IMR-90 (cell line): Measurements from ENCODE around the gene IL23R. TPM values are rescaled to one million over a fixed set of nuclear protein-coding genes. Genes with fewer than 3 reads are reported as not detected.

Source experiments
- ATAC-seq: fragments of 200-7000 bp; cut with Tn5 transposase; 2 replicates; pipeline ENCODE4 v1.9.1; 2020; ENCODE audit warnings: low read depth, mild to moderate bottlenecking, moderate library complexity
- BruUV-seq: library from RNA; stranded (reverse); fragments of 400-500 nt; replicated peaks from 2 replicates; lab custom pipeline; 2021; lab: Mats Ljungman, UMichigan
- CTCF ChIA-PET: fragments of 300-600 bp; formaldehyde crosslinking; extraction: SDS; loops from one replicate; lab custom pipeline; 2021; ENCODE audit warnings: antibody characterized with exemption; lab: Yijun Ruan, JAX
- POLR2A ChIA-PET: fragments of 300-600 bp; sonication (Branson Sonifier 250); formaldehyde crosslinking; loops from one replicate; lab custom pipeline; 2022; ENCODE audit warnings: antibody characterized with exemption; ENCODE audit not compliant: unreplicated experiment; lab: Charles Lee
- DNase-seq: peaks from one replicate; pipeline ENCODE4 v3.0.0; 2013
- H2AFZ ChIP-seq: replicated peaks from 2 replicates; pipeline ENCODE3; 2013; ENCODE audit warnings: low read length, mild to moderate bottlenecking; ENCODE audit not compliant: poor library complexity
- H2AK5ac ChIP-seq: 2 replicates; pipeline ENCODE4 v1.6.1; 2013; ENCODE audit warnings: low read depth, low read length, inconsistent platforms
- H2AK9ac ChIP-seq: replicated peaks from 2 replicates; pipeline ENCODE3; 2013; ENCODE audit warnings: mild to moderate bottlenecking, low read depth, low read length, moderate library complexity; ENCODE audit not compliant: poor library complexity
- H2BK120ac ChIP-seq: 2 replicates; pipeline ENCODE4 v1.6.1; 2013; ENCODE audit warnings: low read depth, low read length, inconsistent platforms
- H2BK15ac ChIP-seq: 3 replicates; pipeline ENCODE4 v1.6.1; 2013; ENCODE audit warnings: low read depth, low read length, inconsistent platforms
- H2BK20ac ChIP-seq: 2 replicates; pipeline ENCODE4 v1.6.1; 2013; ENCODE audit warnings: low read depth, mild to moderate bottlenecking, inconsistent platforms, low read length, moderate library complexity
- H2BK5ac ChIP-seq: 2 replicates; pipeline ENCODE4 v1.6.1; 2013; ENCODE audit warnings: mild to moderate bottlenecking, low read depth, low read length, inconsistent platforms; ENCODE audit not compliant: poor library complexity, severe bottlenecking
- H3K14ac ChIP-seq: replicated peaks from 2 replicates; pipeline ENCODE4 v1.6.1; 2013; ENCODE audit warnings: low read depth, low read length, inconsistent platforms
- H3K18ac ChIP-seq: 2 replicates; pipeline ENCODE4 v1.6.1; 2013; ENCODE audit warnings: low read depth, low read length, control low read depth
- H3K23ac ChIP-seq: 2 replicates; pipeline ENCODE4 v1.6.1; 2013; ENCODE audit warnings: low read depth, low read length, inconsistent platforms
- H3K27ac ChIP-seq: 2 replicates; pipeline ENCODE4 v1.5.1; 2013; ENCODE audit warnings: mild to moderate bottlenecking, control low read depth, low read length; ENCODE audit not compliant: insufficient read depth
- H3K27me3 ChIP-seq: 2 replicates; pipeline ENCODE4 v1.6.1; 2013; ENCODE audit warnings: low read length; ENCODE audit not compliant: control insufficient read depth, insufficient read depth
- H3K36me3 ChIP-seq: 2 replicates; pipeline ENCODE4 v1.6.1; 2013; ENCODE audit warnings: low read length, mixed read lengths; ENCODE audit not compliant: control insufficient read depth, insufficient read depth
- H3K4ac ChIP-seq: 2 replicates; pipeline ENCODE4 v1.6.1; 2013; ENCODE audit warnings: low read depth, low read length, inconsistent platforms
- H3K4me1 ChIP-seq: 2 replicates; pipeline ENCODE4 v1.6.1; 2013; ENCODE audit warnings: low read length, mixed read lengths; ENCODE audit not compliant: control insufficient read depth, insufficient read depth
- H3K4me2 ChIP-seq: 2 replicates; pipeline ENCODE4 v1.6.1; 2013; ENCODE audit warnings: low read depth, mild to moderate bottlenecking, control low read depth, low read length, moderate library complexity
- H3K4me3 ChIP-seq: 2 replicates; pipeline ENCODE4 v1.5.1; 2013; ENCODE audit warnings: low read depth, mild to moderate bottlenecking, control low read depth, low read length, moderate library complexity; ENCODE audit not compliant: insufficient read depth
- H3K56ac ChIP-seq: 2 replicates; pipeline ENCODE4 v1.6.1; 2013; ENCODE audit warnings: low read length, inconsistent platforms; ENCODE audit not compliant: insufficient read depth; ENCODE audit errors: extremely low read depth
- H3K79me1 ChIP-seq, 2 experiments: 2 replicates each; pipeline ENCODE4 v1.6.1; 2013; ENCODE audit warnings: low read length in 2 of 2, inconsistent platforms in 1 of 2, low read depth in 1 of 2
- H3K9ac ChIP-seq: 2 replicates; pipeline ENCODE4 v1.6.1; 2013; ENCODE audit warnings: low read depth, low read length, control low read depth
- H3K9me1 ChIP-seq: 2 replicates; pipeline ENCODE4 v1.6.1; 2013; ENCODE audit warnings: low read length, inconsistent platforms; ENCODE audit not compliant: insufficient read depth
- H3K9me3 ChIP-seq: 2 replicates; pipeline ENCODE4 v1.6.1; 2013; ENCODE audit warnings: low read length; ENCODE audit not compliant: control insufficient read depth, insufficient read depth
- H4K20me1 ChIP-seq: 2 replicates; pipeline ENCODE4 v1.6.1; 2013; ENCODE audit warnings: low read length, inconsistent platforms; ENCODE audit not compliant: insufficient read depth
- H4K5ac ChIP-seq: 2 replicates; pipeline ENCODE4 v1.6.1; 2013; ENCODE audit warnings: mild to moderate bottlenecking, low read depth, low read length, control low read depth
- H4K8ac ChIP-seq, 2 experiments: 2 replicates each; pipeline ENCODE4 v1.6.1; 2013; ENCODE audit warnings: low read depth in 2 of 2, low read length in 2 of 2, control low read depth in 1 of 2, inconsistent platforms in 1 of 2
- H4K91ac ChIP-seq: 2 replicates; pipeline ENCODE4 v1.6.1; 2013; ENCODE audit warnings: low read depth, low read length, inconsistent platforms; ENCODE audit not compliant: insufficient read depth
- BHLHE40 ChIP-seq: fragments of 150-350 bp; IDR thresholded peaks from 2 replicates; pipeline ENCODE4 v1.6.1; 2016; ENCODE audit warnings: mild to moderate bottlenecking, low read depth, low read length
- CEBPB ChIP-seq: IDR thresholded peaks from 2 replicates; pipeline ENCODE4 v1.6.1; 2012; ENCODE audit warnings: low read depth, low read length, improper control_type of control experiment
- CHD1 ChIP-seq: IDR thresholded peaks from 2 replicates; pipeline ENCODE4 v1.6.1; 2012; ENCODE audit warnings: low read depth, low read length, improper control_type of control experiment
- CTCF ChIP-seq: conservative IDR thresholded peaks from 2 replicates; pipeline ENCODE4 v1.5.1; 2012; ENCODE audit warnings: mild to moderate bottlenecking, low read depth, low read length, improper control_type of control experiment
- ELK1 ChIP-seq: fragments of 150-350 bp; IDR thresholded peaks from 2 replicates; pipeline ENCODE4 v1.6.1; 2016; ENCODE audit warnings: low read depth, mild to moderate bottlenecking, low read length, moderate library complexity, borderline replicate concordance
- FOS ChIP-seq: fragments of 150-350 bp; IDR thresholded peaks from 2 replicates; pipeline ENCODE4 v1.6.1; 2016; ENCODE audit warnings: low read depth, low read length
- MAFK ChIP-seq: IDR thresholded peaks from 2 replicates; pipeline ENCODE4 v1.6.1; 2012; ENCODE audit warnings: low read depth, low read length, improper control_type of control experiment
- MAZ ChIP-seq: IDR thresholded peaks from 2 replicates; pipeline ENCODE4 v1.6.1; 2012; ENCODE audit warnings: low read depth, mild to moderate bottlenecking, low read length, improper control_type of control experiment, moderate library complexity, borderline replicate concordance
- MXI1 ChIP-seq: IDR thresholded peaks from 2 replicates; pipeline ENCODE4 v1.6.1; 2012; ENCODE audit warnings: low read depth, mild to moderate bottlenecking, low read length, moderate library complexity, borderline replicate concordance
- NFE2L2 ChIP-seq: fragments of 150-350 bp; IDR thresholded peaks from 2 replicates; pipeline ENCODE4 v1.6.1; 2016; ENCODE audit warnings: low read depth, mild to moderate bottlenecking, low read length
- POLR2A ChIP-seq: IDR thresholded peaks from 2 replicates; pipeline ENCODE4 v1.6.1; 2012; ENCODE audit warnings: mild to moderate bottlenecking, low read depth, low read length
- RAD21 ChIP-seq: IDR thresholded peaks from 2 replicates; pipeline ENCODE4 v1.6.1; 2012; ENCODE audit warnings: low read length, improper control_type of control experiment
- RCOR1 ChIP-seq: IDR thresholded peaks from 2 replicates; pipeline ENCODE4 v1.6.1; 2012; ENCODE audit warnings: mild to moderate bottlenecking, low read length, improper control_type of control experiment; ENCODE audit not compliant: insufficient replicate concordance
- RFX5 ChIP-seq: IDR thresholded peaks from 2 replicates; pipeline ENCODE4 v1.8.0; 2012; ENCODE audit warnings: low read depth, mild to moderate bottlenecking, low read length, moderate library complexity
- SMC3 ChIP-seq: fragments of 150-350 bp; IDR thresholded peaks from 2 replicates; pipeline ENCODE4 v1.6.1; 2016; ENCODE audit warnings: low read depth, mild to moderate bottlenecking, antibody characterized with exemption, low read length, moderate library complexity
- WGBS, 2 experiments: methylation state at CpG; one replicate each; pipeline versions ENCODE4 v1.1.5 to v1.1.7; 2013; ENCODE audit warnings: missing lambda C conversion rate in 2 of 2; ENCODE audit not compliant: insufficient read length in 1 of 2; ENCODE audit errors: extremely low coverage in 2 of 2; 5-methylcytosine and 5-hydroxymethylcytosine counted together
- dilution Hi-C: fragments of 300-500 bp; cut with HindIII; formaldehyde crosslinking; loops from one replicate; pipeline ENCODE4 v1.14.3; 2018; ENCODE audit warnings: low sequenced_read_pairs; ENCODE audit not compliant: unreplicated experiment
- in situ Hi-C: fragments of 300-500 bp; cut with MboI; formaldehyde crosslinking; loops from 3 replicates; pipeline ENCODE4 v1.14.3; 2019; ENCODE audit warnings: low sequenced_read_pairs, inconsistent platforms, mixed read lengths
- intact Hi-C: fragments of 100-400 bp; cut with micrococcal nuclease; formaldehyde crosslinking; loops from 2 replicates; pipeline ENCODE4 v1.10.0; 2022
- polyA plus RNA-seq, 3 experiments: library from polyadenylated mRNA; depleted of rRNA; stranded (reverse); fragments of >200 nt; gene quantifications; 2 replicates each; pipeline ENCODE4 v1.2.3, GENCODE V29; 2012; ENCODE audit warnings: low replicate concordance in 1 of 3
- total RNA-seq: library from RNA; depleted of rRNA; stranded (reverse); fragments of >200 nt; gene quantifications from 2 replicates; pipeline ENCODE4 v1.2.3, GENCODE V29; 2012
- TF ChIP-seq, protein P1 (sequence below): fragments of 150-350 bp; IDR thresholded peaks from 2 replicates; pipeline ENCODE4 v1.6.1; 2017; ENCODE audit warnings: mild to moderate bottlenecking, antibody characterized with exemption, low read length, low read depth

Gene IL23R
- total and polyA plus RNA-seq, 2 of the 4 experiments (the other 2 are of a cell fraction) = not detected

- no peak within 1 kb of the TSS for H3K4me2 ChIP-seq
- no peak within 1 kb of the TSS for H2BK5ac ChIP-seq
- BruUV-seq = no TSS peak
- H2AK5ac ChIP-seq = no peak within 1 kb of the TSS
- H3K9ac ChIP-seq = no peak within 1 kb of the TSS
- H2AFZ ChIP-seq = no peak within 1 kb of the TSS
- H3K9me3 ChIP-seq = no peaks in the 10 kb centered on the region
- no peak within 1 kb of the TSS for H4K91ac ChIP-seq
- WGBS, 2 experiments = 60% methylated on average over 2 of the region's 28 CpGs; no CpG with 5 or more reads in 1 of the 2 experiments
- no peak within 1 kb of the TSS for H3K14ac ChIP-seq
- H2BK120ac ChIP-seq = no peak within 1 kb of the TSS
- H3K9me1 ChIP-seq = no peaks in the 10 kb centered on the region
- no peak for TF ChIP-seq RCOR1
- no peak for TF ChIP-seq POLR2A
- TF ChIP-seq NFE2L2 = no peak
- no peak for TF ChIP-seq CEBPB
- no peak for TF ChIP-seq RFX5
- no peak for TF ChIP-seq SMC3
- no peak for TF ChIP-seq ELK1
- no peak for TF ChIP-seq MAFK
- no peak for TF ChIP-seq RAD21
- no peak for TF ChIP-seq CTCF
- TF ChIP-seq BHLHE40 = no peak
- TF ChIP-seq, protein P1, sequence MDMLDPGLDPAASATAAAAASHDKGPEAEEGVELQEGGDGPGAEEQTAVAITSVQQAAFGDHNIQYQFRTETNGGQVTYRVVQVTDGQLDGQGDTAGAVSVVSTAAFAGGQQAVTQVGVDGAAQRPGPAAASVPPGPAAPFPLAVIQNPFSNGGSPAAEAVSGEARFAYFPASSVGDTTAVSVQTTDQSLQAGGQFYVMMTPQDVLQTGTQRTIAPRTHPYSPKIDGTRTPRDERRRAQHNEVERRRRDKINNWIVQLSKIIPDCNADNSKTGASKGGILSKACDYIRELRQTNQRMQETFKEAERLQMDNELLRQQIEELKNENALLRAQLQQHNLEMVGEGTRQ = no peak
- TF ChIP-seq CHD1 = no peak
- TF ChIP-seq MAZ = no peak
- no peak for TF ChIP-seq MXI1
- no peak for TF ChIP-seq FOS
- H3K18ac ChIP-seq = no peak within 1 kb of the TSS; the same call in 1 of the 2 replicates
- POLR2A ChIA-PET = no interaction called here
- no peak within 1 kb of the TSS for H3K56ac ChIP-seq
- in situ Hi-C loops (no loop called here), intact Hi-C loops (no loop called here), dilution Hi-C loops (no loop called here)
- H3K36me3 ChIP-seq = no peaks in the 10 kb centered on the region
- no peak within 1 kb of the TSS; the same call in 1 of the 2 replicates for H3K27ac ChIP-seq
- H3K27me3 ChIP-seq = no peaks in the 10 kb centered on the region
- H2BK15ac ChIP-seq = no peak within 1 kb of the TSS
- no peak for ATAC-seq
- no peak within 1 kb of the TSS for H4K5ac ChIP-seq
- no peak within 1 kb of the TSS for H3K4ac ChIP-seq
- H4K20me1 ChIP-seq = no peaks in the 10 kb centered on the region
- no peak within 1 kb of the TSS for H4K8ac ChIP-seq
- no peak for DNase-seq
- no peak within 1 kb of the TSS for H3K23ac ChIP-seq
- peaks cover 4% of the 10 kb centered on the region; the same call in 1 of the 2 replicates for H3K4me1 ChIP-seq
- no peak within 1 kb of the TSS for H2BK20ac ChIP-seq
- no peak within 1 kb of the TSS for H3K4me3 ChIP-seq
- CTCF ChIA-PET = no interaction called here
- no peaks in the 10 kb centered on the region for H3K79me1 ChIP-seq
- no peak within 1 kb of the TSS for H2AK9ac ChIP-seq
Observed at GRCh38 chr1:67134695-67135094, 31.6 kb upstream of the IL23R start, which contains the start of gene C1orf141. C1orf141 (minus strand) TSS chr1:67134970; CDS start chr1:67127240, 7,730 bp downstream.
